IPS-11a (cell line): Measurements from ENCODE around the gene SEMA4C.

Source experiments
- H3K4me3 ChIP-seq: one replicate; pipeline ENCODE4 v1.5.1; 2013; ENCODE audit warnings: low read depth, low read length, control low read depth

Gene SEMA4C

GRCh38 chr2:96824079-96824870 is 45.6 kb downstream of the SEMA4C start:
- no peak overlapping the region for H3K4me3 ChIP-seq

- no peak overlapping the region for H3K4me3 ChIP-seq
These were observed 46.7 kb downstream of the SEMA4C start for GRCh38 chr2:96823198-96823597.

GRCh38 chr2:96822786-96823185 is 47.1 kb downstream of the SEMA4C start:
- H3K4me3 ChIP-seq: no peak overlapping the region

- H3K4me3 ChIP-seq: no peak overlapping the region
These were observed 48.7 kb downstream of the SEMA4C start for GRCh38 chr2:96821113-96821675.

GRCh38 chr2:96819876-96820511 is 49.9 kb downstream of the SEMA4C start:
- H3K4me3 ChIP-seq: no peak overlapping the region

- H3K4me3 ChIP-seq: no peak overlapping the region
These were observed 50.6 kb downstream of the SEMA4C start for GRCh38 chr2:96819128-96819875.

- H3K4me3 ChIP-seq: no peak overlapping the region
These were observed 52.0 kb downstream of the SEMA4C start for GRCh38 chr2:96817882-96818281.

- peak overlapping the region; percentile 78 for H3K4me3 ChIP-seq
These were observed 52.8 kb downstream of the SEMA4C start for GRCh38 chr2:96816836-96817702.

GRCh38 chr2:96816127-96816835 is 53.6 kb downstream of the SEMA4C start, which contains the start of gene CNNM3:
CNNM3 (plus strand) TSS chr2:96816268; CDS start chr2:96816278, 10 bp downstream.
- peak within 1 kb of the TSS; percentile 78 for H3K4me3 ChIP-seq

GRCh38 chr2:96815326-96816126 is 54.4 kb downstream of the SEMA4C start:
- peak overlapping the region; percentile 49 for H3K4me3 ChIP-seq

- H3K4me3 ChIP-seq: no peak overlapping the region
These were observed 56.2 kb downstream of the SEMA4C start for GRCh38 chr2:96813656-96814055.

GRCh38 chr2:96811917-96812316 is 58.0 kb downstream of the SEMA4C start:
- H3K4me3 ChIP-seq: no peak overlapping the region

GRCh38 chr2:96810783-96811192 is 59.1 kb downstream of the SEMA4C start:
- H3K4me3 ChIP-seq: no peak overlapping the region

- H3K4me3 ChIP-seq: no peak overlapping the region
These were observed 59.7 kb downstream of the SEMA4C start for GRCh38 chr2:96809951-96810782.
